ENCODE results near the gene AGPAT3.

DNA sequence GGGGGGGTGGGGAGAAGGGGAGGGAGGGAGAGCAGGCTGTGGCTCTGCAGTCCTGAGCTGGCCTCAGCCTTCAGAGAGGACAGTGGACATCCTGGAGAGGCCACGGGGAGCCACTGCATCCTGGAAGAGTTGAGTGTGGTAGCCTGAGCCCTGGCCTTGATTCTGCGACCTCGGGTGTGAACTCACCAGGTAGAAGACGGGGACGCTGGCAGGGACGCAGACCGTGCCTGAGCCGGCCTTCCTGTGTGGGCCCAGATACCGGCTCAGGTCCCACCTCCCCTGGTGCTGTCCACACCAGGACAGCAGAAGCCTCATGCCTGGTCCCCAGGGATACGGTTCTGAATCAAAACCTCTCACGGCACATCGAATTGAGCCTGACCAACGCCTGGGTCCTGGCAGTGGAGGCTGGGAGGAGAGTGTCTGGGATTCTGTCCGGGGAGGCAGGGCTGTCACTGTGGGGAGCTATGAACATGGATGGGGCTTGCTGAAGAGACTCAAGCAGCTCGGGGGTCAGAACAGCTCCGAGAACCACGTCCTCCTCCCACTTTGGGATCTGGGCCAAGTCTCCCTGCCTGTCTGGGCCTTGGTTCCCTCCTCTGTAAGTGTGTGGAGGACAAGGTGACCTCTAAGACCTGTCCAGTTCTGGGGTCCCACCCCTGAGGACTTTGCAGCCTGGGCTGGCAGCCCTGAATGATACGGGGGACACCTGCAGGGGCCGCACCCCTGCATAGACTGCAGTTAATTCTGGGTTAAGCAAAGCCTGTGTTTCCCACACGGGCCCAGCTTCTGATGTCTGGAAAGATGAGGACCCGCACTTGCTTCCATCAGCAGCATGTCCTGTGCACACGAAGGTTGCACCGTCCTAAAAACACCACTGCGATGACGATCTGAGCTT is 45.3 kb upstream of the AGPAT3 start:
- TF ChIP-seq ZNF140 (tag by site-specific recombination; IDR thresholded peaks at IDR 0.05) (no peak), GLIS1 (tag by site-specific recombination; IDR thresholded peaks at IDR 0.05) (no peak), ZBTB6 (tag by site-specific recombination; IDR thresholded peaks at IDR 0.05) (no peak), KLF9 (tag by site-specific recombination; IDR thresholded peaks at IDR 0.05; ENCODE audit: low read depth) (no peak), ZNF416 (tag by site-specific recombination; IDR thresholded peaks at IDR 0.05) (no peak), ZNF48 (tag by site-specific recombination; IDR thresholded peaks at IDR 0.05) (no peak), ZBTB7A (tag by site-specific recombination; IDR thresholded peaks at IDR 0.05; ENCODE audit: low read depth) (no peak)
- TF ChIP-seq, protein P1, sequence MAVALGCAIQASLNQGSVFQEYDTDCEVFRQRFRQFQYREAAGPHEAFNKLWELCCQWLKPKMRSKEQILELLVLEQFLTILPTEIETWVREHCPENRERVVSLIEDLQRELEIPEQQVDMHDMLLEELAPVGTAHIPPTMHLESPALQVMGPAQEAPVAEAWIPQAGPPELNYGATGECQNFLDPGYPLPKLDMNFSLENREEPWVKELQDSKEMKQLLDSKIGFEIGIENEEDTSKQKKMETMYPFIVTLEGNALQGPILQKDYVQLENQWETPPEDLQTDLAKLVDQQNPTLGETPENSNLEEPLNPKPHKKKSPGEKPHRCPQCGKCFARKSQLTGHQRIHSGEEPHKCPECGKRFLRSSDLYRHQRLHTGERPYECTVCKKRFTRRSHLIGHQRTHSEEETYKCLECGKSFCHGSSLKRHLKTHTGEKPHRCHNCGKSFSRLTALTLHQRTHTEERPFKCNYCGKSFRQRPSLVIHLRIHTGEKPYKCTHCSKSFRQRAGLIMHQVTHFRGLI (tag by site-specific recombination; IDR thresholded peaks at IDR 0.05) = no peak
- TF ChIP-seq, protein P2, sequence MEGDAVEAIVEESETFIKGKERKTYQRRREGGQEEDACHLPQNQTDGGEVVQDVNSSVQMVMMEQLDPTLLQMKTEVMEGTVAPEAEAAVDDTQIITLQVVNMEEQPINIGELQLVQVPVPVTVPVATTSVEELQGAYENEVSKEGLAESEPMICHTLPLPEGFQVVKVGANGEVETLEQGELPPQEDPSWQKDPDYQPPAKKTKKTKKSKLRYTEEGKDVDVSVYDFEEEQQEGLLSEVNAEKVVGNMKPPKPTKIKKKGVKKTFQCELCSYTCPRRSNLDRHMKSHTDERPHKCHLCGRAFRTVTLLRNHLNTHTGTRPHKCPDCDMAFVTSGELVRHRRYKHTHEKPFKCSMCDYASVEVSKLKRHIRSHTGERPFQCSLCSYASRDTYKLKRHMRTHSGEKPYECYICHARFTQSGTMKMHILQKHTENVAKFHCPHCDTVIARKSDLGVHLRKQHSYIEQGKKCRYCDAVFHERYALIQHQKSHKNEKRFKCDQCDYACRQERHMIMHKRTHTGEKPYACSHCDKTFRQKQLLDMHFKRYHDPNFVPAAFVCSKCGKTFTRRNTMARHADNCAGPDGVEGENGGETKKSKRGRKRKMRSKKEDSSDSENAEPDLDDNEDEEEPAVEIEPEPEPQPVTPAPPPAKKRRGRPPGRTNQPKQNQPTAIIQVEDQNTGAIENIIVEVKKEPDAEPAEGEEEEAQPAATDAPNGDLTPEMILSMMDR (tag by site-specific recombination; IDR thresholded peaks at IDR 0.05) = no peak
- TF ChIP-seq, protein P3, sequence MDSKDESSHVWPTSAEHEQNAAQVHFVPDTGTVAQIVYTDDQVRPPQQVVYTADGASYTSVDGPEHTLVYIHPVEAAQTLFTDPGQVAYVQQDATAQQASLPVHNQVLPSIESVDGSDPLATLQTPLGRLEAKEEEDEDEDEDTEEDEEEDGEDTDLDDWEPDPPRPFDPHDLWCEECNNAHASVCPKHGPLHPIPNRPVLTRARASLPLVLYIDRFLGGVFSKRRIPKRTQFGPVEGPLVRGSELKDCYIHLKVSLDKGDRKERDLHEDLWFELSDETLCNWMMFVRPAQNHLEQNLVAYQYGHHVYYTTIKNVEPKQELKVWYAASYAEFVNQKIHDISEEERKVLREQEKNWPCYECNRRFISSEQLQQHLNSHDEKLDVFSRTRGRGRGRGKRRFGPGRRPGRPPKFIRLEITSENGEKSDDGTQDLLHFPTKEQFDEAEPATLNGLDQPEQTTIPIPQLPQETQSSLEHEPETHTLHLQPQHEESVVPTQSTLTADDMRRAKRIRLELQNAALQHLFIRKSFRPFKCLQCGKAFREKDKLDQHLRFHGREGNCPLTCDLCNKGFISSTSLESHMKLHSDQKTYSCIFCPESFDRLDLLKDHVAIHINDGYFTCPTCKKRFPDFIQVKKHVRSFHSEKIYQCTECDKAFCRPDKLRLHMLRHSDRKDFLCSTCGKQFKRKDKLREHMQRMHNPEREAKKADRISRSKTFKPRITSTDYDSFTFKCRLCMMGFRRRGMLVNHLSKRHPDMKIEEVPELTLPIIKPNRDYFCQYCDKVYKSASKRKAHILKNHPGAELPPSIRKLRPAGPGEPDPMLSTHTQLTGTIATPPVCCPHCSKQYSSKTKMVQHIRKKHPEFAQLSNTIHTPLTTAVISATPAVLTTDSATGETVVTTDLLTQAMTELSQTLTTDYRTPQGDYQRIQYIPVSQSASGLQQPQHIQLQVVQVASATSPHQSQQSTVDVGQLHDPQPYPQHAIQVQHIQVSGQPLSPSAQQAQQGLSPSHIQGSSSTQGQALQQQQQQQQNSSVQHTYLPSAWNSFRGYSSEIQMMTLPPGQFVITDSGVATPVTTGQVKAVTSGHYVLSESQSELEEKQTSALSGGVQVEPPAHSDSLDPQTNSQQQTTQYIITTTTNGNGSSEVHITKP (tag by site-specific recombination; IDR thresholded peaks at IDR 0.05) = no peak
- TF ChIP-seq, protein P4, sequence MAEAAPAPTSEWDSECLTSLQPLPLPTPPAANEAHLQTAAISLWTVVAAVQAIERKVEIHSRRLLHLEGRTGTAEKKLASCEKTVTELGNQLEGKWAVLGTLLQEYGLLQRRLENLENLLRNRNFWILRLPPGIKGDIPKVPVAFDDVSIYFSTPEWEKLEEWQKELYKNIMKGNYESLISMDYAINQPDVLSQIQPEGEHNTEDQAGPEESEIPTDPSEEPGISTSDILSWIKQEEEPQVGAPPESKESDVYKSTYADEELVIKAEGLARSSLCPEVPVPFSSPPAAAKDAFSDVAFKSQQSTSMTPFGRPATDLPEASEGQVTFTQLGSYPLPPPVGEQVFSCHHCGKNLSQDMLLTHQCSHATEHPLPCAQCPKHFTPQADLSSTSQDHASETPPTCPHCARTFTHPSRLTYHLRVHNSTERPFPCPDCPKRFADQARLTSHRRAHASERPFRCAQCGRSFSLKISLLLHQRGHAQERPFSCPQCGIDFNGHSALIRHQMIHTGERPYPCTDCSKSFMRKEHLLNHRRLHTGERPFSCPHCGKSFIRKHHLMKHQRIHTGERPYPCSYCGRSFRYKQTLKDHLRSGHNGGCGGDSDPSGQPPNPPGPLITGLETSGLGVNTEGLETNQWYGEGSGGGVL (tag by site-specific recombination; IDR thresholded peaks at IDR 0.05) = no peak
